CD4-positive, alpha-beta T cell treated with Interleukin-15 for 4 hours (primary cell): ENCODE measurements around the gene MUC5B.

Experiments
- DNase-seq: peaks from one replicate; pipeline ENCODE4 v3.0.0-alpha.2; 2020; ENCODE audit warnings: low spot score

MUC5B gene

GRCh38 chr11:1267441-1268100 is 44.7 kb downstream of the MUC5B start:
- no peak for DNase-seq

GRCh38 chr11:1269957-1270356 is 47.1 kb downstream of the MUC5B start:
- DNase-seq = no peak

- DNase-seq = no peak
Measured at GRCh38 chr11:1270476-1270875, 47.6 kb downstream of the MUC5B start.

- no peak for DNase-seq
Measured at GRCh38 chr11:1271002-1271401, 48.1 kb downstream of the MUC5B start.

GRCh38 chr11:1271406-1271805 is 48.5 kb downstream of the MUC5B start:
- DNase-seq = no peak

GRCh38 chr11:1271927-1272326 is 49.1 kb downstream of the MUC5B start:
- DNase-seq = no peak

GRCh38 chr11:1272531-1272930 is 49.7 kb downstream of the MUC5B start:
- DNase-seq = no peak

GRCh38 chr11:1274501-1274900 is 51.6 kb downstream of the MUC5B start:
- no peak for DNase-seq

- DNase-seq = no peak
Measured at GRCh38 chr11:1275021-1275420, 52.2 kb downstream of the MUC5B start.

GRCh38 chr11:1276041-1276790 is 53.4 kb downstream of the MUC5B start:
- DNase-seq = no peak

GRCh38 chr11:1276866-1277615 is 54.2 kb downstream of the MUC5B start:
- DNase-seq = no peak

- DNase-seq = no peak
Measured at GRCh38 chr11:1277936-1278512, 55.2 kb downstream of the MUC5B start.

- DNase-seq = no peak
Measured at GRCh38 chr11:1278766-1279673, 56.2 kb downstream of the MUC5B start.

GRCh38 chr11:1279674-1280055 is 56.8 kb downstream of the MUC5B start:
- DNase-seq = no peak

GRCh38 chr11:1280116-1281035 is 57.5 kb downstream of the MUC5B start:
- no peak for DNase-seq

- DNase-seq = no peak
Measured at GRCh38 chr11:1281326-1281973, 58.6 kb downstream of the MUC5B start.

GRCh38 chr11:1281974-1282365 is 59.1 kb downstream of the MUC5B start:
- no peak for DNase-seq

- DNase-seq = no peak
Measured at GRCh38 chr11:1283091-1283511, 60.2 kb downstream of the MUC5B start.

GRCh38 chr11:1283906-1284305 is 61.0 kb downstream of the MUC5B start:
- DNase-seq = no peak

GRCh38 chr11:1285316-1285744 is 62.5 kb downstream of the MUC5B start:
- no peak for DNase-seq
